ENCODE results near the gene TMEM51. TPM values are rescaled to one million over a fixed set of nuclear protein-coding genes. Genes with fewer than 3 reads are reported as not detected.
A peak's percentile ranks its signal among the peaks of the same experiment; 100 is the strongest.

TMEM51 gene
- total and polyA plus RNA-seq, 2 of the 13 experiments (the other 11 are each of a cell fraction or from before 2014, with no cell fraction given), result 12.2 to 22.3 TPM

GRCh38 chr1:15128520-15129313 is 24.8 kb upstream of the TMEM51 start (continued):
- TF ChIP-seq ZNF407 (CRISPR knock-in tag; IDR thresholded peaks at IDR 0.05; ENCODE audit: not compliant biosample characterization), result no peak
- no peak for TF ChIP-seq REL (CRISPR knock-in tag; conservative IDR thresholded peaks at IDR 0.05)
- TF ChIP-seq, protein P1, sequence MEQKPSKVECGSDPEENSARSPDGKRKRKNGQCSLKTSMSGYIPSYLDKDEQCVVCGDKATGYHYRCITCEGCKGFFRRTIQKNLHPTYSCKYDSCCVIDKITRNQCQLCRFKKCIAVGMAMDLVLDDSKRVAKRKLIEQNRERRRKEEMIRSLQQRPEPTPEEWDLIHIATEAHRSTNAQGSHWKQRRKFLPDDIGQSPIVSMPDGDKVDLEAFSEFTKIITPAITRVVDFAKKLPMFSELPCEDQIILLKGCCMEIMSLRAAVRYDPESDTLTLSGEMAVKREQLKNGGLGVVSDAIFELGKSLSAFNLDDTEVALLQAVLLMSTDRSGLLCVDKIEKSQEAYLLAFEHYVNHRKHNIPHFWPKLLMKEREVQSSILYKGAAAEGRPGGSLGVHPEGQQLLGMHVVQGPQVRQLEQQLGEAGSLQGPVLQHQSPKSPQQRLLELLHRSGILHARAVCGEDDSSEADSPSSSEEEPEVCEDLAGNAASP (CRISPR knock-in tag; IDR thresholded peaks at IDR 0.05; ENCODE audit: borderline replicate concordance), result no peak
- no peak for TF ChIP-seq KMT2B (CRISPR knock-in tag; IDR thresholded peaks at IDR 0.05)
- no peak for TF ChIP-seq ZHX2 (IDR thresholded peaks at IDR 0.05; ENCODE audit: low read depth)
- TF ChIP-seq ZHX2 (CRISPR knock-in tag; IDR thresholded peaks at IDR 0.05; ENCODE audit: borderline replicate concordance), result no peak
- 0 out of 2 replicates have a peak, but pooled peaks have one; percentile 14 for TF ChIP-seq YEATS2 (CRISPR knock-in tag; IDR thresholded peaks at IDR 0.05; ENCODE audit: borderline replicate concordance)
- TF ChIP-seq HOXD1 (CRISPR knock-in tag; IDR thresholded peaks at IDR 0.05), result no peak
- no peak for TF ChIP-seq MED13 (CRISPR knock-in tag; IDR thresholded peaks at IDR 0.05)
- TF ChIP-seq CTCF (CRISPR knock-in tag; IDR thresholded peaks at IDR 0.05), result peak; percentile 95
- no peak for TF ChIP-seq GTF2F1 (IDR thresholded peaks at IDR 0.05; ENCODE audit: low read length)
